H9 (cell line): ENCODE data around the gene ZNF618. TPM values are rescaled to one million over a fixed set of nuclear protein-coding genes. Genes with fewer than 3 reads are reported as not detected.

Experiments
- DNase-seq: peaks from one replicate; pipeline ENCODE4 v3.0.0-alpha.2; 2017
- H2AFZ ChIP-seq: one replicate; pipeline ENCODE4 v1.6.1; 2013; ENCODE audit warnings: mild to moderate bottlenecking, low read length, control low read depth, moderate library complexity
- H2AK5ac ChIP-seq: 2 replicates; pipeline ENCODE4 v1.6.1; 2013; ENCODE audit warnings: low read length, control low read depth, mixed read lengths; ENCODE audit not compliant: insufficient read length
- H2BK120ac ChIP-seq: one replicate; pipeline ENCODE4 v1.6.1; 2013; ENCODE audit warnings: low read depth, mild to moderate bottlenecking, low read length, control low read depth, inconsistent platforms; ENCODE audit not compliant: poor library complexity, severe bottlenecking
- H2BK12ac ChIP-seq: 2 replicates; pipeline ENCODE4 v1.6.1; 2013; ENCODE audit warnings: low read length, control low read depth, mixed read lengths, low read depth; ENCODE audit not compliant: insufficient read length
- H2BK15ac ChIP-seq: 2 replicates; pipeline ENCODE4 v1.6.1; 2013; ENCODE audit warnings: low read depth, low read length, control low read depth
- H2BK20ac ChIP-seq: one replicate; pipeline ENCODE4 v1.6.1; 2013; ENCODE audit warnings: low read depth, mild to moderate bottlenecking, low read length, control low read depth, inconsistent platforms; ENCODE audit not compliant: poor library complexity, severe bottlenecking
- H2BK5ac ChIP-seq: 2 replicates; pipeline ENCODE4 v1.6.1; 2013; ENCODE audit warnings: low read length, control low read depth, mixed read lengths; ENCODE audit not compliant: insufficient read length
- H3K14ac ChIP-seq: 2 replicates; pipeline ENCODE4 v1.6.1; 2013; ENCODE audit warnings: low read length, control low read depth; ENCODE audit not compliant: insufficient read depth
- H3K18ac ChIP-seq: 2 replicates; pipeline ENCODE4 v1.6.1; 2013; ENCODE audit warnings: low read depth, mild to moderate bottlenecking, mixed read lengths, low read length, control low read depth; ENCODE audit not compliant: insufficient read length
- H3K23ac ChIP-seq: 2 replicates; pipeline ENCODE4 v1.6.1; 2013; ENCODE audit warnings: low read length, control low read depth, mixed read lengths, low read depth; ENCODE audit not compliant: insufficient read length
- H3K23me2 ChIP-seq: 2 replicates; pipeline ENCODE4 v1.6.1; 2013; ENCODE audit warnings: low read depth, mild to moderate bottlenecking, mixed read lengths, low read length, control low read depth; ENCODE audit not compliant: insufficient read length, poor library complexity, severe bottlenecking
- H3K27ac ChIP-seq: 2 replicates; pipeline ENCODE4 v1.5.1; 2013; ENCODE audit warnings: low read length, control low read depth, mixed read lengths, low read depth; ENCODE audit not compliant: insufficient read length
- H3K27me3 ChIP-seq: 2 replicates; pipeline ENCODE4 v1.6.1; 2013; ENCODE audit warnings: low read length, control low read depth, inconsistent platforms; ENCODE audit not compliant: insufficient read depth
- H3K4ac ChIP-seq: 2 replicates; pipeline ENCODE4 v1.6.1; 2013; ENCODE audit warnings: low read depth, mild to moderate bottlenecking, control low read depth, inconsistent platforms, low read length, moderate library complexity
- H3K4me1 ChIP-seq: 2 replicates; pipeline ENCODE4 v1.6.1; 2013; ENCODE audit warnings: low read length, control low read depth, inconsistent platforms; ENCODE audit not compliant: insufficient read depth
- H3K4me2 ChIP-seq: 2 replicates; pipeline ENCODE4 v1.6.1; 2013; ENCODE audit warnings: low read length, control low read depth, mixed read lengths; ENCODE audit not compliant: insufficient read length, insufficient read depth
- H3K56ac ChIP-seq: 2 replicates; pipeline ENCODE4 v1.6.1; 2013; ENCODE audit warnings: low read depth, mild to moderate bottlenecking, mixed read lengths, low read length, control low read depth; ENCODE audit not compliant: insufficient read length
- H3K79me1 ChIP-seq: 2 replicates; pipeline ENCODE4 v1.6.1; 2013; ENCODE audit warnings: low read depth, mild to moderate bottlenecking, moderate library complexity, low read length, control low read depth, inconsistent platforms; ENCODE audit not compliant: insufficient read depth, poor library complexity, severe bottlenecking
- H3K79me2 ChIP-seq: 2 replicates; pipeline ENCODE4 v1.6.1; 2013; ENCODE audit warnings: low read length, control low read depth, inconsistent platforms; ENCODE audit not compliant: insufficient read depth
- H3K9ac ChIP-seq: 2 replicates; pipeline ENCODE4 v1.6.1; 2013; ENCODE audit warnings: low read length, control low read depth, mixed read lengths; ENCODE audit not compliant: insufficient read length; ENCODE audit errors: extremely low read depth
- H3K9me3 ChIP-seq: one replicate; pipeline ENCODE4 v1.6.1; 2013; ENCODE audit warnings: low read depth, low read length, inconsistent platforms; ENCODE audit not compliant: control insufficient read depth
- H3T11ph ChIP-seq: one replicate; pipeline ENCODE4 v1.6.1; 2013; ENCODE audit warnings: mild to moderate bottlenecking, low read length, control low read depth, inconsistent platforms
- H4K20me1 ChIP-seq: one replicate; pipeline ENCODE4 v1.6.1; 2013; ENCODE audit not compliant: control insufficient read depth, insufficient read length, insufficient read depth
- H4K5ac ChIP-seq: 2 replicates; pipeline ENCODE4 v1.6.1; 2013; ENCODE audit warnings: low read depth, mild to moderate bottlenecking, mixed read lengths, low read length, control low read depth; ENCODE audit not compliant: insufficient read length
- H4K8ac ChIP-seq: replicated peaks from 2 replicates; pipeline ENCODE4 v1.6.1; 2013; ENCODE audit warnings: low read length, control low read depth, mixed read lengths, low read depth; ENCODE audit not compliant: insufficient read length
- H4K91ac ChIP-seq: 2 replicates; pipeline ENCODE4 v1.6.1; 2013; ENCODE audit warnings: low read depth, mild to moderate bottlenecking, moderate library complexity, mixed read lengths, low read length, control low read depth; ENCODE audit not compliant: insufficient read length
- H3K27ac Mint-ChIP-seq, 3 experiments: 2 replicates in 2 of 3; 3 replicates in 1 of 3; pipeline ENCODE4 v1.8.0; 2020 to 2021; ENCODE audit warnings: mixed read lengths in 3 of 3, mild to moderate bottlenecking in 1 of 3, moderate library complexity in 1 of 3
- H3K27me3 Mint-ChIP-seq: 2 replicates; pipeline ENCODE4 v1.8.0; 2021; ENCODE audit warnings: low read depth, mild to moderate bottlenecking, moderate library complexity, mixed read lengths
- H3K36me3 Mint-ChIP-seq, 3 experiments: 2 replicates in 2 of 3; 3 replicates in 1 of 3; pipeline ENCODE4 v1.8.0; 2020 to 2021; ENCODE audit warnings: low read depth in 3 of 3, mixed read lengths in 3 of 3; ENCODE audit not compliant: insufficient read depth in 1 of 3
- H3K4me1 Mint-ChIP-seq, 2 experiments: 2 replicates each; pipeline ENCODE4 v1.8.0; 2020; ENCODE audit warnings: mixed read lengths in 2 of 2
- H3K4me3 Mint-ChIP-seq, 2 experiments: 2 replicates in 1 of 2; 3 replicates in 1 of 2; pipeline ENCODE4 v1.8.0; 2020 to 2021; ENCODE audit warnings: mild to moderate bottlenecking in 2 of 2, mixed read lengths in 2 of 2, moderate library complexity in 1 of 2
- H3K9me3 Mint-ChIP-seq, 2 experiments: 2 replicates in 1 of 2; 3 replicates in 1 of 2; pipeline ENCODE4 v1.8.0; 2020; ENCODE audit warnings: mild to moderate bottlenecking in 2 of 2, mixed read lengths in 2 of 2, moderate library complexity in 1 of 2
- WGBS: extraction: QIAGEN DNeasy Blood & Tissue Kit; methylation state at CpG from one replicate; pipeline ENCODE4 v1.1.7; 2013; ENCODE audit warnings: missing lambda C conversion rate, low lambda C conversion rate, mixed read lengths; ENCODE audit not compliant: insufficient read length; ENCODE audit errors: extremely low coverage; 5-methylcytosine and 5-hydroxymethylcytosine counted together
- total RNA-seq: library from RNA; stranded (reverse); gene quantifications from 2 replicates; pipeline ENCODE4 v1.2.1, GENCODE V29; 2021
- TF ChIP-seq, protein P1 (sequence below): fragments of 200-600 bp; sonication (generic); conservative IDR thresholded peaks from 3 replicates; pipeline ENCODE4 v1.8.0; 2021; ENCODE audit warnings: antibody characterized with exemption, mild to moderate bottlenecking

Gene ZNF618
- total RNA-seq, 1 experiment from 2014 or later: 13.6 TPM

DNA sequence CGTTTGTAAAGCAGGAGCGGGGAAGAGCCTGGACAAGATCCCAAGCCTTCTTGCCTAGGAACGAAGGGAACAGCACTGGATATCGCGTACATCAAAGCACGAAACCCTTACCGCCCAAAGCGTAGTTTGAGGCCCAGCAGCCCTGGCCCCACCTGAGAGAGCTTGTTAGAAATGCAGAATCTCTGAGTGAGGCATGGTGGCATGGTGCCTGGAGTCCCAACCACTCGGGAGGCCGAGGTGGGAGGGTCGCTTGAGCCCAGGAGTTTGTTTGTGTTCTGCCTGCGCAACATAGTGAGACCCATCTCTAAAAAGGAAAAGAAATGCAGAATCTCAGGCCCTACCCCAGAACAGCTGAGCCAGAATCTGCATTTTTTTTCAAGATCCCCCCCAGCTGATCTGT, 111.4 kb downstream of the ZNF618 start:
- no peak overlapping the region for H2AK5ac ChIP-seq
- no peak overlapping the region for H3K23ac ChIP-seq
- no peak overlapping the region for H2BK5ac ChIP-seq
- H3K27ac ChIP-seq: no peak overlapping the region
- H3K4ac ChIP-seq: no peak overlapping the region
- H4K8ac ChIP-seq: no peak overlapping the region
- H3K9me3 ChIP-seq: no peaks in the 10 kb centered on the region
- H3K27me3 ChIP-seq: no peaks in the 10 kb centered on the region
- H3K27ac Mint-ChIP-seq: no peak overlapping the region
- H4K91ac ChIP-seq: no peak overlapping the region
- no peak for DNase-seq
- H3K18ac ChIP-seq: no peak overlapping the region
- H3K14ac ChIP-seq: no peak overlapping the region
- no CpG with 5 or more reads among the region's 12 CpGs for WGBS
- H3K4me1 Mint-ChIP-seq: peaks cover 0 to 3% of the 10 kb centered on the region in 2 experiments; a peak in 1 of 4 replicates
- no peaks in the 10 kb centered on the region for H3K79me1 ChIP-seq
- no peaks in the 10 kb centered on the region for H3K4me1 ChIP-seq
- H2BK15ac ChIP-seq: no peak overlapping the region
- TF ChIP-seq, protein P1, sequence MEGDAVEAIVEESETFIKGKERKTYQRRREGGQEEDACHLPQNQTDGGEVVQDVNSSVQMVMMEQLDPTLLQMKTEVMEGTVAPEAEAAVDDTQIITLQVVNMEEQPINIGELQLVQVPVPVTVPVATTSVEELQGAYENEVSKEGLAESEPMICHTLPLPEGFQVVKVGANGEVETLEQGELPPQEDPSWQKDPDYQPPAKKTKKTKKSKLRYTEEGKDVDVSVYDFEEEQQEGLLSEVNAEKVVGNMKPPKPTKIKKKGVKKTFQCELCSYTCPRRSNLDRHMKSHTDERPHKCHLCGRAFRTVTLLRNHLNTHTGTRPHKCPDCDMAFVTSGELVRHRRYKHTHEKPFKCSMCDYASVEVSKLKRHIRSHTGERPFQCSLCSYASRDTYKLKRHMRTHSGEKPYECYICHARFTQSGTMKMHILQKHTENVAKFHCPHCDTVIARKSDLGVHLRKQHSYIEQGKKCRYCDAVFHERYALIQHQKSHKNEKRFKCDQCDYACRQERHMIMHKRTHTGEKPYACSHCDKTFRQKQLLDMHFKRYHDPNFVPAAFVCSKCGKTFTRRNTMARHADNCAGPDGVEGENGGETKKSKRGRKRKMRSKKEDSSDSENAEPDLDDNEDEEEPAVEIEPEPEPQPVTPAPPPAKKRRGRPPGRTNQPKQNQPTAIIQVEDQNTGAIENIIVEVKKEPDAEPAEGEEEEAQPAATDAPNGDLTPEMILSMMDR: no peak
- H2BK20ac ChIP-seq: no peak overlapping the region
- peaks cover 4 to 22% (median 21%) of the 10 kb centered on the region in 3 experiments; a peak in 6 of 7 replicates for H3K36me3 Mint-ChIP-seq
- no peak overlapping the region for H3K4me2 ChIP-seq
- H3K27me3 Mint-ChIP-seq: no peaks in the 10 kb centered on the region
- no peak overlapping the region for H3K4me3 Mint-ChIP-seq
- H2BK120ac ChIP-seq: no peak overlapping the region
- H4K5ac ChIP-seq: no peak overlapping the region
- H3T11ph ChIP-seq: no peak overlapping the region
- no peak overlapping the region for H3K56ac ChIP-seq
- no peak overlapping the region for H3K9ac ChIP-seq
- H4K20me1 ChIP-seq: no peaks in the 10 kb centered on the region
- no peaks in the 10 kb centered on the region for H3K9me3 Mint-ChIP-seq
- no peaks in the 10 kb centered on the region for H3K23me2 ChIP-seq
- no peak overlapping the region for H2BK12ac ChIP-seq
- H2AFZ ChIP-seq: no peak overlapping the region
- H3K79me2 ChIP-seq: no peaks in the 10 kb centered on the region
